Type B pancreatic cell (in vitro differentiated cells): ENCODE results near the gene TMEM41B. TPM values are rescaled to one million over a fixed set of nuclear protein-coding genes. Genes with fewer than 3 reads are reported as not detected.

Experiments used
- DNase-seq: peaks from one replicate; pipeline ENCODE4 v3.0.0; 2021; ENCODE audit warnings: mixed read lengths; ENCODE audit not compliant: unreplicated experiment; ENCODE audit errors: extremely low spot score
- H3K27ac Mint-ChIP-seq: 2 replicates; pipeline ENCODE4 v1.8.0; 2021; ENCODE audit warnings: mild to moderate bottlenecking, mixed read lengths
- H3K27me3 Mint-ChIP-seq: 2 replicates; pipeline ENCODE4 v1.8.0; 2021; ENCODE audit warnings: mixed read lengths
- H3K36me3 Mint-ChIP-seq: 2 replicates; pipeline ENCODE4 v1.8.0; 2021; ENCODE audit warnings: mixed read lengths
- H3K4me1 Mint-ChIP-seq: one replicate; pipeline ENCODE4 v1.8.0; 2021; ENCODE audit warnings: mixed read lengths; ENCODE audit not compliant: unreplicated experiment
- H3K4me3 Mint-ChIP-seq: 2 replicates; pipeline ENCODE4 v1.8.0; 2021; ENCODE audit warnings: mild to moderate bottlenecking, mixed read lengths
- H3K9me3 Mint-ChIP-seq: 2 replicates; pipeline ENCODE4 v1.8.0; 2021; ENCODE audit warnings: mixed read lengths
- total RNA-seq: library from RNA; stranded (reverse); gene quantifications from 2 replicates; pipeline ENCODE4 v1.2.1, GENCODE V29; 2021; ENCODE audit warnings: low replicate concordance
- TF ChIP-seq, protein P1 (sequence below): fragments of 200-600 bp; sonication (generic); conservative IDR thresholded peaks from 2 replicates; pipeline ENCODE4 v1.5.0; 2021; ENCODE audit warnings: antibody characterized with exemption, mild to moderate bottlenecking

The TMEM41B gene
- total RNA-seq, 1 donor from 2014 or later = 46.5 TPM

DNA sequence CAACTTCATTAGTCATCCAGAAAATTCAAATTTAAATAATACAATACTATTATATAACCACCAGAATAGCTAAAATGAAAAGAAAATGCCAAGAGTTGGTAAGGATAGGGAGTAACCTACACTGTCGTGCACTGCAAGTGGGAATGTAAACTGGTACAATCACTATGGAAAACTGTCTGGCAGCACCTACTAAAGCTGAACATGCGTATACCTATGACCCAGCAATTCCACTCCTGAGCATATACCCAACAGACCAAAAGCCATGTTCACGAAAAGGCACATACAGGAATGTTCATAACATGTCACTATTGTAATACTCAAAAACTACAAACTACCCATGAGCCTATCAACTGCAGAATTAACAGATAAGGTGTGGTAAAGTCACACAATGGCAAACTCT lies 81.9 kb downstream of the TMEM41B start:
- H3K4me3 Mint-ChIP-seq = no peak overlapping the region
- peaks cover 28% of the 10 kb centered on the region for H3K4me1 Mint-ChIP-seq
- no peak for DNase-seq
- no peaks in the 10 kb centered on the region for H3K9me3 Mint-ChIP-seq
- no peaks in the 10 kb centered on the region for H3K27me3 Mint-ChIP-seq
- H3K27ac Mint-ChIP-seq = peak overlapping the region; percentile 35
- H3K36me3 Mint-ChIP-seq = peaks cover 6% of the 10 kb centered on the region
- TF ChIP-seq, protein P1, sequence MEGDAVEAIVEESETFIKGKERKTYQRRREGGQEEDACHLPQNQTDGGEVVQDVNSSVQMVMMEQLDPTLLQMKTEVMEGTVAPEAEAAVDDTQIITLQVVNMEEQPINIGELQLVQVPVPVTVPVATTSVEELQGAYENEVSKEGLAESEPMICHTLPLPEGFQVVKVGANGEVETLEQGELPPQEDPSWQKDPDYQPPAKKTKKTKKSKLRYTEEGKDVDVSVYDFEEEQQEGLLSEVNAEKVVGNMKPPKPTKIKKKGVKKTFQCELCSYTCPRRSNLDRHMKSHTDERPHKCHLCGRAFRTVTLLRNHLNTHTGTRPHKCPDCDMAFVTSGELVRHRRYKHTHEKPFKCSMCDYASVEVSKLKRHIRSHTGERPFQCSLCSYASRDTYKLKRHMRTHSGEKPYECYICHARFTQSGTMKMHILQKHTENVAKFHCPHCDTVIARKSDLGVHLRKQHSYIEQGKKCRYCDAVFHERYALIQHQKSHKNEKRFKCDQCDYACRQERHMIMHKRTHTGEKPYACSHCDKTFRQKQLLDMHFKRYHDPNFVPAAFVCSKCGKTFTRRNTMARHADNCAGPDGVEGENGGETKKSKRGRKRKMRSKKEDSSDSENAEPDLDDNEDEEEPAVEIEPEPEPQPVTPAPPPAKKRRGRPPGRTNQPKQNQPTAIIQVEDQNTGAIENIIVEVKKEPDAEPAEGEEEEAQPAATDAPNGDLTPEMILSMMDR = no peak

DNA sequence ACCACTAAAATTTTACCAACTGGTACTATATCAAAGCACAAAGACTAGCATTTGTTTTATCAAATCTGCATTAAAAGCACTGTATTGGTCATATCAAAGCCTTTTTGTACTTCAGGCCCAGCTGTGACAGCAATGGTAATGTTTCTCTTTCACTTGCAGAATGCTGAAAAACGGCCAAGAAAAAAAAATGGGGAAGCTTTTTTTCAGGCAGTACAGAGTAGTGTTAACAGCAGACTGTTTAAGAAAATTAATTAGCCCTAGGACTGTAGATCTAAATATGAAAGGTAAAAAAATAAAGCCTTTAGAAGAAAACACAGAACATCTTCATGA lies 82.6 kb downstream of the TMEM41B start:
- Mint-ChIP-seq H3K4me3 (no peak overlapping the region), H3K36me3 (peaks cover 6% of the 10 kb centered on the region), H3K9me3 (no peaks in the 10 kb centered on the region), H3K4me1 (peaks cover 28% of the 10 kb centered on the region), H3K27ac (peak overlapping the region; percentile 98), H3K27me3 (no peaks in the 10 kb centered on the region)
- DNase-seq = no peak
- TF ChIP-seq, protein P1 = no peak

Other genes starting within 250 kb of the TMEM41B start
- gene SCUBE2, start 223.0 kb downstream of the TMEM41B start, total RNA-seq = 7.9 and 12.7 TPM in 2 replicates
- gene DENND5A, start 49.2 kb downstream of the TMEM41B start, total RNA-seq = 38.7 and 76.0 TPM in 2 replicates
- 137 and 159 TPM in 2 replicates for gene IPO7, start 70.1 kb upstream of the TMEM41B start, total RNA-seq
- 30.3 and 38.8 TPM in 2 replicates for gene ZNF143, start 146.4 kb upstream of the TMEM41B start, total RNA-seq